Measurements from ENCODE around the gene METTL4.
A peak's percentile ranks its signal among the peaks of the same experiment; 100 is the strongest.

METTL4 gene

DNA sequence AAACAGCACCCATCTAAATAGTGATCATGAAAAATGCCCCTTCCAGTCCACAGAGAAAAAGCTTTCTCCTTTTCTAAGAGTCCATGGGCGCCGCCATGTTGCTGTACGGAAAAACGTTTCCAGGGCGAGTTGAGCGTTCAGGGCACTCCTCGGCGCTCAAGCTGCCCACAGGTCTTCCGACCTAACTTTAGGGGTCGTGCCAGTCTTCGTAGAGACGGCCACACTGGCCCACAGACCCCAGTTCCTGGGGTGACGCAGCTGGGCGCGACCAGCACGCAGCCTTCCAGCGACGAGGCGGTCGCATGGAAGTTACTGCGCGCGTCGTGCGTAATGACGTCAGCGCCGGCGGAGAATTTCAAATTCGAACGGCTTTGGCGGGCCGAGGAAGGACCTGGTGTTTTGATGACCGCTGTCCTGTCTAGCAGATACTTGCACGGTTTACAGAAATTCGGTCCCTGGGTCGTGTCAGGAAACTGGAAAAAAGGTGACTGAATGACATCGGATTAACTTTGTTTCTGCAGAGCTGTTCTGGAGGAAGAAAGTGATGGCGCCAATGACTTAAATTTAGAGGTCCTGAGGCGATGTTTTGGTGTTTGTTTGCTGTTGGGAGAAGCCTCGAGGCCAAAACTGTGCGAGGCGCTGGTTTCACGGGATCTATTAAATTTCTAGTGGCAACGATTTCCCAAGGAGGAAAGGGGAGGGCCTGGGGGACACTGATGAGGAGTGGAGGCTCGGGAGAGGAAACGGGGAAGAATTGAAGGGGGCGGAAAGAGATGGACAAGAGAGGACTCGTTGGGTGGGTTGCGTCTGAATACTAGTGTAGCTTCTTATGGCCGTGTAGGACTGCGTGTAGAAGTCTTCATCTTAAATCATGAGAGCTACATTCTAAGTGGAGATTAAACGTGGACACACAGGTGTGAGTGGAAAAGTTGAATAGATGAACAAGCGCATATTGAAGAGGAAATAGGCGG, at the start of gene METTL4, which contains the start of gene NDC80:
Gene METTL4 (minus strand): TSS at position 306 of the 971 bp plus-strand sequence. CDS start 4,289 bp downstream, outside the sequence.
Gene NDC80 (plus strand): TSS at position 358 of the 971 bp plus-strand sequence. CDS start 1,429 bp downstream, outside the sequence.
- Histone ChIP-seq H3K9ac (ENCODE audit: low read length in 5 of 5) (peak within 1 kb of the TSS; percentile 93 to 100 (median 98)), H3K9me3 (ENCODE audit: control insufficient read depth in 5 of 5, low read length in 5 of 5) (no peaks in the 10 kb centered on the region), H3K36me3 (ENCODE audit: control insufficient read depth in 5 of 5, insufficient read depth in 5 of 5, low read length in 5 of 5) (no peaks in the 10 kb centered on the region), H3K27me3 (ENCODE audit: control insufficient read depth in 5 of 5, insufficient read depth in 4 of 5, low read length in 5 of 5) (no peaks in the 10 kb centered on the region), H3K4me1 (ENCODE audit: control insufficient read depth in 5 of 5, insufficient read depth in 5 of 5, low read length in 5 of 5) (peaks cover 6 to 22% (median 18%) of the 10 kb centered on the region in 5 donors), H3K4me3 (ENCODE audit: low read depth in 1 of 5, low read length in 5 of 5) (peak within 1 kb of the TSS; percentile 82 to 97 (median 90)), H3K27ac (ENCODE audit: low read depth, low read length) (peak within 1 kb of the TSS; percentile 99)

GRCh38 chr18:2618009-2618408, 46.7 kb upstream of the METTL4 start:
- H3K27me3 ChIP-seq (ENCODE audit: control insufficient read depth in 5 of 5, insufficient read depth in 4 of 5, low read length in 5 of 5): no peaks in the 10 kb centered on the region
- no peak overlapping the region for H3K27ac ChIP-seq (ENCODE audit: low read depth, low read length)
- H3K36me3 ChIP-seq (ENCODE audit: control insufficient read depth in 5 of 5, insufficient read depth in 5 of 5, low read length in 5 of 5): no peaks in the 10 kb centered on the region
- H3K4me1 ChIP-seq (ENCODE audit: control insufficient read depth in 5 of 5, insufficient read depth in 5 of 5, low read length in 5 of 5): no peaks in the 10 kb centered on the region
- H3K4me3 ChIP-seq (ENCODE audit: low read depth in 1 of 5, low read length in 5 of 5): no peak overlapping the region
- H3K9me3 ChIP-seq (ENCODE audit: control insufficient read depth in 5 of 5, low read length in 5 of 5): peaks cover 0 to 4% (median 0%) of the 10 kb centered on the region in 5 donors
- no peak overlapping the region for H3K9ac ChIP-seq (ENCODE audit: low read length in 5 of 5)

DNA sequence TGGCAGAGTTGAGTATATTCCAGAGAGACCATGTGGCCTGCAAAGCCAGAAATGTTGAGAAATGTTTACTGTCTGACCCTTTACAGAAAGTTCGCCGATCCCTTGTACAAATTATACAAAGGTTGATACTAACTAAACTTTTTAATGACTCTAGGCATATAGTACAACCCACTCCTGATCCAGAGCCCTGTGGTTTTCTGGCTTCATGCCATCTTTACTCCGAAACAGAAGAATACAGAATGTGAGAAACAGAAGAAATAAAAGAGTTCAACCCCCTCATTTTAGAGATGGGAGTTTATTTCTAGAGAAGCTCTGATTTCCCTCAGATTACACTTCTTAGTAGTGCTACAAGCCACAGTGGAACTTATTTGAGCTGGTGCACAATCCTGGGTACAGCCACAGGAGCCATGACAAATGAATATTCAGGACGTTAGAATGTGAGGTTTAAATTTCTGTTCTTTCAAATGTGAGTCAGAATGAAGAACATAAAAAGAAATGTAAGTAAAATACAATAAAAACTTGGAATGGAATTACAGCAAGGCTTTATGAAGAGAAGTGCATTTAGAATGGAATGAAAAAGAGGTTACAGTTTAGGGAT, 46.2 kb upstream of the METTL4 start:
- no peaks in the 10 kb centered on the region for H3K36me3 ChIP-seq (ENCODE audit: control insufficient read depth in 5 of 5, insufficient read depth in 5 of 5, low read length in 5 of 5)
- no peak overlapping the region for H3K4me3 ChIP-seq (ENCODE audit: low read depth in 1 of 5, low read length in 5 of 5)
- H3K9me3 ChIP-seq (ENCODE audit: control insufficient read depth in 5 of 5, low read length in 5 of 5): peaks cover 0 to 4% (median 0%) of the 10 kb centered on the region in 5 donors
- H3K27ac ChIP-seq (ENCODE audit: low read depth, low read length): no peak overlapping the region
- H3K27me3 ChIP-seq (ENCODE audit: control insufficient read depth in 5 of 5, insufficient read depth in 4 of 5, low read length in 5 of 5): no peaks in the 10 kb centered on the region
- H3K9ac ChIP-seq (ENCODE audit: low read length in 5 of 5): no peak overlapping the region
- H3K4me1 ChIP-seq (ENCODE audit: control insufficient read depth in 5 of 5, insufficient read depth in 5 of 5, low read length in 5 of 5): no peaks in the 10 kb centered on the region

DNA sequence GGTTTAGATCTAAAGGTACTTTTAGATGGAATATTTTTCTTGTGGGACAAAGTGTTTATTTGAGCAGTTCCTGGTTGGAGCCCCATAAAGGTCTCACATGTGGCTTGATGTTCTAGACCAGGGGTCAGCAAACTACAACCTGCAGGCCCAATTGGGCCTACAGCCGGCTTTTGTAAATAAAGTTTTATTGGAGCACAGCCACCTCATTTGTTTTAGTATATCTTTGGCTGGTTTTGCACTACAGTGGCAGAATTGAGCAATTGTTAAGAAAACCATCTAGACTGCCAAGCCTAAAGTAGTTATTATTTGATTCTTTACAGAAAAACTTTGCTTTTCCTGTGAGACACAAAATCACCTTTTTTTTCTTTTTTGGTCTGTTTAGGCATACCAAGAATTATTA, 41.7 kb upstream of the METTL4 start:
- Histone ChIP-seq H3K4me3 (ENCODE audit: low read depth in 1 of 5, low read length in 5 of 5) (no peak overlapping the region), H3K9me3 (ENCODE audit: control insufficient read depth in 5 of 5, low read length in 5 of 5) (peaks cover 0 to 4% (median 0%) of the 10 kb centered on the region in 5 donors), H3K9ac (ENCODE audit: low read length in 5 of 5) (no peak overlapping the region), H3K27me3 (ENCODE audit: control insufficient read depth in 5 of 5, insufficient read depth in 4 of 5, low read length in 5 of 5) (no peaks in the 10 kb centered on the region), H3K36me3 (ENCODE audit: control insufficient read depth in 5 of 5, insufficient read depth in 5 of 5, low read length in 5 of 5) (no peaks in the 10 kb centered on the region), H3K27ac (ENCODE audit: low read depth, low read length) (no peak overlapping the region), H3K4me1 (ENCODE audit: control insufficient read depth in 5 of 5, insufficient read depth in 5 of 5, low read length in 5 of 5) (no peaks in the 10 kb centered on the region)

GRCh38 chr18:2610549-2610948, 39.2 kb upstream of the METTL4 start:
- Histone ChIP-seq H3K4me3 (ENCODE audit: low read depth in 1 of 5, low read length in 5 of 5) (no peak overlapping the region), H3K9ac (ENCODE audit: low read length in 5 of 5) (no peak overlapping the region), H3K27ac (ENCODE audit: low read depth, low read length) (no peak overlapping the region), H3K9me3 (ENCODE audit: control insufficient read depth in 5 of 5, low read length in 5 of 5) (peaks cover 0 to 4% (median 0%) of the 10 kb centered on the region in 5 donors), H3K36me3 (ENCODE audit: control insufficient read depth in 5 of 5, insufficient read depth in 5 of 5, low read length in 5 of 5) (no peaks in the 10 kb centered on the region), H3K27me3 (ENCODE audit: control insufficient read depth in 5 of 5, insufficient read depth in 4 of 5, low read length in 5 of 5) (no peaks in the 10 kb centered on the region), H3K4me1 (ENCODE audit: control insufficient read depth in 5 of 5, insufficient read depth in 5 of 5, low read length in 5 of 5) (no peaks in the 10 kb centered on the region)

DNA sequence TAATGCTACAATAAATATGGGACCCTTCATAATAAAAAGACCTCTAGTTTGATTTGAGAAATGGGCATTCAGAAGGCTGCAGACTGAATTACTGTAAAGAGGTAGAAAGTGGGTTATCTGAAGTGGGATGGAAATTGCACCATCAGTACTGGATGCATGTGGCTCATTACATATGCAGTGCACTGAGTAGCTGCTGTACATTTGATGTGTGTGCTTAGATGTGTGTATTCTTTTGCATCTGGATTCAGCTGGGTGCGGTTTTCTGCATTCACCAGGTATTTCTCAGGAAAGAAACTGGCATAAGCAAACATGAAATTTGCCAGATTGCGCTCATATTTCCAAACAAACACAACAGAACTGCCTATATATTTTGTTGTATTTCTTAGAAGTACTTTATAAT, 38.3 kb upstream of the METTL4 start:
- Histone ChIP-seq H3K4me1 (ENCODE audit: control insufficient read depth in 5 of 5, insufficient read depth in 5 of 5, low read length in 5 of 5) (no peaks in the 10 kb centered on the region), H3K27me3 (ENCODE audit: control insufficient read depth in 5 of 5, insufficient read depth in 4 of 5, low read length in 5 of 5) (no peaks in the 10 kb centered on the region), H3K27ac (ENCODE audit: low read depth, low read length) (no peak overlapping the region), H3K36me3 (ENCODE audit: control insufficient read depth in 5 of 5, insufficient read depth in 5 of 5, low read length in 5 of 5) (no peaks in the 10 kb centered on the region), H3K9me3 (ENCODE audit: control insufficient read depth in 5 of 5, low read length in 5 of 5) (no peaks in the 10 kb centered on the region), H3K9ac (ENCODE audit: low read length in 5 of 5) (no peak overlapping the region), H3K4me3 (ENCODE audit: low read depth in 1 of 5, low read length in 5 of 5) (no peak overlapping the region)

DNA sequence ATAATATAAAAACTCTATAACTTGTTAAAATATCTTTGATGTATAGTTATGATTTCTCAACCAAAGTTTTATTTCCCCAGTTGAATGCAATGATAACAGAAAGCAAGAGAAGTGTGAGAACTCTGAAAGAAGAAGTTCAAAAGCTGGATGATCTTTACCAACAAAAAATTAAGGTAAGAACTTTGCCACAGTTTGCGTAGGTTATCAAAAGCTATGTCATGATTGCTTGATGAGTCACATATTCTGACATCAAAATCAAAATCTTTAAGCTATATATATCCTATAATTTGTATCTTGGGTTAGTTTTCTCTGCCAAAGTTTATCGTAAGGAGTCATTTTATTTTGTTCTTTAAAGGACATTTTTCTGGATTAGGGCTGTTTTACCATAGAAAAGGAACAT, 35.0 kb upstream of the METTL4 start:
- Histone ChIP-seq H3K4me3 (ENCODE audit: low read depth in 1 of 5, low read length in 5 of 5) (no peak overlapping the region), H3K9me3 (ENCODE audit: control insufficient read depth in 5 of 5, low read length in 5 of 5) (no peaks in the 10 kb centered on the region), H3K27ac (ENCODE audit: low read depth, low read length) (no peak overlapping the region), H3K27me3 (ENCODE audit: control insufficient read depth in 5 of 5, insufficient read depth in 4 of 5, low read length in 5 of 5) (no peaks in the 10 kb centered on the region), H3K9ac (ENCODE audit: low read length in 5 of 5) (no peak overlapping the region), H3K4me1 (ENCODE audit: control insufficient read depth in 5 of 5, insufficient read depth in 5 of 5, low read length in 5 of 5) (no peaks in the 10 kb centered on the region), H3K36me3 (ENCODE audit: control insufficient read depth in 5 of 5, insufficient read depth in 5 of 5, low read length in 5 of 5) (no peaks in the 10 kb centered on the region)

DNA sequence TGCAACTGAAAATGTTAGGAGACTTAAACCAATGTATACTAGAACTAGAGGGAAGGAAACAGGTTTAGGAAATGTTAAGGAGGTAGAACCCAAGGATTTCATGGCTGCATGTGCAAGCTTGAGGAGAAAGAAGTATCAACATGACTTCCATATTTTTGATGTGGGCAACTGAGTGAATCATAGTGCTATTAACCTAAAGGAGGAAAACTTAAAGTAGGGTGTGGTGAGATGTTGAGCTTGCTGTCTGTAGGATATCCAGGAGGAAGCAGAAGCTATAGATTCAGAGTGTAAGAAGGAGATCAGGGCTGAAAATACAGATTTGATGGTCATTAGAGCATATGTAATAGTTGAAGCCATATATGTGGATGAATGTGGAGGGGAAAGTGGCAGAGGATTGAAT, 31.5 kb upstream of the METTL4 start:
- Histone ChIP-seq H3K4me3 (ENCODE audit: low read depth in 1 of 5, low read length in 5 of 5) (no peak overlapping the region), H3K4me1 (ENCODE audit: control insufficient read depth in 5 of 5, insufficient read depth in 5 of 5, low read length in 5 of 5) (no peaks in the 10 kb centered on the region), H3K9me3 (ENCODE audit: control insufficient read depth in 5 of 5, low read length in 5 of 5) (no peaks in the 10 kb centered on the region), H3K9ac (ENCODE audit: low read length in 5 of 5) (no peak overlapping the region), H3K27me3 (ENCODE audit: control insufficient read depth in 5 of 5, insufficient read depth in 4 of 5, low read length in 5 of 5) (no peaks in the 10 kb centered on the region), H3K27ac (ENCODE audit: low read depth, low read length) (no peak overlapping the region), H3K36me3 (ENCODE audit: control insufficient read depth in 5 of 5, insufficient read depth in 5 of 5, low read length in 5 of 5) (no peaks in the 10 kb centered on the region)

GRCh38 chr18:2597639-2598038, 26.3 kb upstream of the METTL4 start:
- no peaks in the 10 kb centered on the region for H3K27me3 ChIP-seq (ENCODE audit: control insufficient read depth in 5 of 5, insufficient read depth in 4 of 5, low read length in 5 of 5)
- H3K9ac ChIP-seq (ENCODE audit: low read length in 5 of 5): no peak overlapping the region
- H3K9me3 ChIP-seq (ENCODE audit: control insufficient read depth in 5 of 5, low read length in 5 of 5): no peaks in the 10 kb centered on the region
- no peak overlapping the region for H3K27ac ChIP-seq (ENCODE audit: low read depth, low read length)
- H3K36me3 ChIP-seq (ENCODE audit: control insufficient read depth in 5 of 5, insufficient read depth in 5 of 5, low read length in 5 of 5): no peaks in the 10 kb centered on the region
- H3K4me3 ChIP-seq (ENCODE audit: low read depth in 1 of 5, low read length in 5 of 5): no peak overlapping the region
- H3K4me1 ChIP-seq (ENCODE audit: control insufficient read depth in 5 of 5, insufficient read depth in 5 of 5, low read length in 5 of 5): no peaks in the 10 kb centered on the region

DNA sequence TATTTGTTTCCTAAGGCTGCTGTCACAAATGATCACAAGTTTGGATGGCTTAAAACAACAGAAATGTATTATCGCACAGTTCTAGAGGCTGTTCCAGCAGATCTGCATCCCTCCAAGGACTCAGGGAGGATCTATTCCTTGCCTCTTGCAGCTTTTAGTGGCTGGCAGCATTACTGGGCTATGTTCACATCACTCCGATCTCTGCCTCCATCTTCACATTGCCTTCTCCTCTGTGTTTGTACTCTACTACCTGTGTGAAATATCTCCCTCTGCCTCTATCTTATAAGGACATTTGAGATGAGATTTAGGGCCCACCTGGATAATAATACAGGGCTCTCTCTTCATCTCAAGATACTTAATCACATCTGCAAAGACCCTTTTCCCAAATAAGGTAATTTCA, 19.0 kb upstream of the METTL4 start:
- Histone ChIP-seq H3K36me3 (ENCODE audit: control insufficient read depth in 5 of 5, insufficient read depth in 5 of 5, low read length in 5 of 5) (no peaks in the 10 kb centered on the region), H3K4me1 (ENCODE audit: control insufficient read depth in 5 of 5, insufficient read depth in 5 of 5, low read length in 5 of 5) (no peaks in the 10 kb centered on the region), H3K27ac (ENCODE audit: low read depth, low read length) (no peak overlapping the region), H3K4me3 (ENCODE audit: low read depth in 1 of 5, low read length in 5 of 5) (no peak overlapping the region), H3K27me3 (ENCODE audit: control insufficient read depth in 5 of 5, insufficient read depth in 4 of 5, low read length in 5 of 5) (no peaks in the 10 kb centered on the region), H3K9ac (ENCODE audit: low read length in 5 of 5) (peak overlapping the region in 1 of 5 donors; percentile 21), H3K9me3 (ENCODE audit: control insufficient read depth in 5 of 5, low read length in 5 of 5) (no peaks in the 10 kb centered on the region)

All from subcutaneous abdominal adipose tissue (tissue), 5 donors.